Esophagus squamous epithelium (tissue), 5 donors: ENCODE results near the gene ZNF615. TPM values are rescaled to one million over a fixed set of nuclear protein-coding genes. Genes with fewer than 3 reads are reported as not detected.
"Not testable (repeated sequence)": the region's sequence is repeated elsewhere in the genome, so short reads cannot be mapped to it uniquely, and the experiment has no call there.

ENCODE experiments used
- DNase-seq: peaks from one replicate; lab custom pipeline; 2025; lab: John Stamatoyannopoulos, UW
- H3K27ac ChIP-seq, 4 donors: fragments of 200-600 bp; sonication (generic); one replicate each; pipeline ENCODE4 v1.5.1; 2016 to 2019; ENCODE audit warnings: mild to moderate bottlenecking in 1 of 4
- H3K27me3 ChIP-seq, 4 donors: fragments of 200-600 bp; sonication (generic); 1 replicate in 3 of 4; 2 replicates in 1 of 4; pipeline versions ENCODE4 v1.5.1 to v1.6.0; 2017 to 2021; ENCODE audit warnings: antibody characterized with exemption in 1 of 4
- H3K36me3 ChIP-seq, 3 donors: fragments of 200-600 bp; sonication (generic); one replicate each; pipeline ENCODE4 v1.5.1; 2016 to 2019
- H3K4me1 ChIP-seq, 3 donors: fragments of 200-600 bp; sonication (generic); one replicate each; pipeline ENCODE4 v1.5.1; 2017 to 2019
- H3K4me3 ChIP-seq, 4 donors: fragments of 200-600 bp; sonication (generic); 1 replicate in 3 of 4; 2 replicates in 1 of 4; pipeline ENCODE4 v1.5.1; 2016 to 2019; ENCODE audit warnings: mild to moderate bottlenecking in 2 of 4, moderate library complexity in 1 of 4
- H3K9me3 ChIP-seq, 3 donors: fragments of 200-600 bp; sonication (generic); one replicate each; pipeline ENCODE4 v1.5.1; 2016 to 2019
- CTCF ChIP-seq, 6 experiments: fragments of 450-650 bp in 4 of 6; fragments of 200-600 bp in 2 of 6; sonication (generic) in 2 of 6; IDR thresholded peaks; one replicate each; pipeline ENCODE4 v1.5.1; 2016 to 2019; ENCODE audit warnings: antibody characterized with exemption in 6 of 6, mild to moderate bottlenecking in 4 of 6, moderate library complexity in 4 of 6
- POLR2A ChIP-seq, 4 donors: fragments of 450-650 bp; IDR thresholded peaks; one replicate each; pipeline ENCODE4 v1.6.1; 2017; ENCODE audit warnings: antibody characterized with exemption in 4 of 4, mild to moderate bottlenecking in 4 of 4, moderate library complexity in 3 of 4
- WGBS, 2 donors: methylation state at CpG; one replicate each; pipeline ENCODE4 v1.1.5; 2018; 5-methylcytosine and 5-hydroxymethylcytosine counted together
- intact Hi-C: fragments of 100-400 bp; cut with DNase I; formaldehyde crosslinking; loops from one replicate; pipeline ENCODE4 v1.15.0; 2022
- total RNA-seq, 4 donors: library from RNA; depleted of rRNA; stranded (reverse); fragments of >200 nt; gene quantifications; one replicate each; pipeline ENCODE4 v1.1.0, GENCODE V29; 2016
- donor health status: DM: yes; HTN: yes; CAD: no.

Gene ZNF615
- total RNA-seq, 4 donors from 2014 or later, result 2.8 to 13.9 (median 5.9) TPM

- TF ChIP-seq POLR2A (IDR thresholded peaks at IDR 0.05) (no peak), CTCF (IDR thresholded peaks at IDR 0.05) (no peak)
- peaks cover under 1 to 98% (median 13%) of the 10 kb centered on the region in 3 donors for H3K36me3 ChIP-seq
- H3K4me1 ChIP-seq, result no peaks in the 10 kb centered on the region
- H3K9me3 ChIP-seq, result peaks cover 0 to 100% (median 76%) of the 10 kb centered on the region in 3 donors
- WGBS, 2 donors, result 86 to 98% methylated on average over 4 of the region's 4 CpGs
- DNase-seq, result no peak
- H3K4me3 ChIP-seq, result no peak overlapping the region
- H3K27me3 ChIP-seq, result no peaks in the 10 kb centered on the region
- no peak overlapping the region for H3K27ac ChIP-seq
- intact Hi-C loops, result no loop called here
Measured at GRCh38 chr19:51978882-51979281, 29.1 kb downstream of the ZNF615 start.

- H3K9me3 ChIP-seq, result peaks cover 8 to 100% (median 87%) of the 10 kb centered on the region in 3 donors
- intact Hi-C loops, result no loop called here
Measured at GRCh38 chr19:51977346-51977745, 30.7 kb downstream of the ZNF615 start.

GRCh38 chr19:51976852-51977251 is 31.2 kb downstream of the ZNF615 start:
- intact Hi-C loops, result no loop called here
- Histone ChIP-seq H3K27me3 (no peaks in the 10 kb centered on the region), H3K4me1 (no peaks in the 10 kb centered on the region), H3K27ac (no peak overlapping the region), H3K36me3 (peaks cover 15 to 98% (median 24%) of the 10 kb centered on the region in 3 donors), H3K4me3 (no peak overlapping the region), H3K9me3 (peaks cover 8 to 100% (median 92%) of the 10 kb centered on the region in 3 donors)
- no peak for TF ChIP-seq POLR2A (IDR thresholded peaks at IDR 0.05)
- TF ChIP-seq CTCF (IDR thresholded peaks at IDR 0.05), result no peak
- DNase-seq, result no peak
- 91 to 92% methylated on average over 3 of the region's 3 CpGs for WGBS, 2 donors

More at GRCh38 chr19:51977346-51977745, 30.7 kb downstream of the ZNF615 start:
- no peak overlapping the region for H3K27ac ChIP-seq
- peaks cover 15 to 98% (median 22%) of the 10 kb centered on the region in 3 donors for H3K36me3 ChIP-seq
- H3K4me1 ChIP-seq, result no peaks in the 10 kb centered on the region
- DNase-seq, result no peak
- TF ChIP-seq CTCF (IDR thresholded peaks at IDR 0.05) (no peak), POLR2A (IDR thresholded peaks at IDR 0.05) (no peak)
- H3K4me3 ChIP-seq, result no peak overlapping the region
- no peaks in the 10 kb centered on the region for H3K27me3 ChIP-seq
- 84 to 93% methylated on average over 7 of the region's 7 CpGs for WGBS, 2 donors

- H3K36me3 ChIP-seq, result peaks cover 24 to 98% (median 28%) of the 10 kb centered on the region in 3 donors
- whole genome bisulfite sequencing, 2 donors, result 94 to 97% methylated on average over 14 of the region's 17 CpGs
Measured at GRCh38 chr19:51975787-51976186, 32.2 kb downstream of the ZNF615 start.

GRCh38 chr19:51971624-51972023 is 36.4 kb downstream of the ZNF615 start:
- Histone ChIP-seq H3K4me3 (peak overlapping the region in 1 of 4 donors; percentile 28), H3K36me3 (peaks cover 47 to 100% (median 49%) of the 10 kb centered on the region in 3 donors), H3K9me3 (peaks cover 11 to 100% (median 99%) of the 10 kb centered on the region in 3 donors), H3K27ac (no peak overlapping the region), H3K27me3 (no peaks in the 10 kb centered on the region), H3K4me1 (no peaks in the 10 kb centered on the region)
- intact Hi-C loops, result no loop called here
- DNase-seq, result no peak
- no peak for TF ChIP-seq CTCF (IDR thresholded peaks at IDR 0.05)
- 86 to 97% methylated on average over 4 of the region's 4 CpGs for WGBS, 2 donors

More at GRCh38 chr19:51975787-51976186, 32.2 kb downstream of the ZNF615 start:
- intact Hi-C loops, H3K4me1 ChIP-seq, H3K4me3 ChIP-seq, H3K27ac ChIP-seq, H3K27me3 ChIP-seq, DNase-seq: not testable (repeated sequence)
- H3K9me3 ChIP-seq, result peaks cover 8 to 100% (median 95%) of the 10 kb centered on the region in 3 donors
